Upper lobe of right lung (tissue), 1 donor: ENCODE data around the gene SIRPG. TPM values are rescaled to one million over a fixed set of nuclear protein-coding genes. Genes with fewer than 3 reads are reported as not detected.
A peak's percentile ranks its signal among the peaks of the same experiment; 100 is the strongest.

ENCODE experiments used
- ATAC-seq: fragments of 200-7000 bp; cut with Tn5 transposase; one replicate; pipeline ENCODE4 v1.9.1; 2020; ENCODE audit warnings: mild to moderate bottlenecking, moderate library complexity
- DNase-seq: peaks from one replicate; pipeline ENCODE4 v3.0.0-alpha.2; 2020
- H3K27ac ChIP-seq: fragments of 200-600 bp; one replicate; pipeline ENCODE4 v1.8.0; 2022
- H3K27me3 ChIP-seq: fragments of 200-600 bp; one replicate; pipeline ENCODE4 v1.8.0; 2022; ENCODE audit warnings: mild to moderate bottlenecking
- H3K36me3 ChIP-seq: fragments of 200-600 bp; one replicate; pipeline ENCODE4 v1.8.0; 2022
- H3K4me1 ChIP-seq: fragments of 200-600 bp; one replicate; pipeline ENCODE4 v1.8.0; 2022
- H3K4me3 ChIP-seq: fragments of 200-600 bp; one replicate; pipeline ENCODE4 v1.8.0; 2022; ENCODE audit warnings: mild to moderate bottlenecking
- H3K9me3 ChIP-seq: fragments of 200-600 bp; one replicate; pipeline ENCODE4 v1.8.0; 2022
- CTCF ChIP-seq: fragments of 200-600 bp; IDR thresholded peaks from one replicate; pipeline ENCODE4 v1.8.0; 2022; ENCODE audit warnings: antibody characterized with exemption
- intact Hi-C: fragments of 100-400 bp; cut with DNase I; formaldehyde crosslinking; loops from one replicate; pipeline ENCODE4 v1.11.0; 2022
- total RNA-seq: library from RNA; stranded (reverse); fragmentation: NEBNext Ultra II Directional; extraction: Animal tissue kit (Norgen Biotek cat#: 25700); gene quantifications from one replicate; pipeline ENCODE4 v1.2.1, GENCODE V29; 2021
- donor health status: DM: no; HTN: yes; CAD: no; lungs with severe emphysema.

SIRPG gene
- total RNA-seq, 1 donor from 2014 or later, result 0.81 TPM

- ATAC-seq, result no peak
- Histone ChIP-seq H3K27ac (no peak overlapping the region), H3K9me3 (no peaks in the 10 kb centered on the region), H3K4me3 (no peak overlapping the region), H3K4me1 (no peaks in the 10 kb centered on the region), H3K27me3 (no peaks in the 10 kb centered on the region), H3K36me3 (no peaks in the 10 kb centered on the region)
- intact Hi-C loops, result no loop called here
- TF ChIP-seq CTCF, result no peak
- DNase-seq, result no peak
Observed at GRCh38 chr20:1697592-1697991, 40.0 kb upstream of the SIRPG start.

DNA sequence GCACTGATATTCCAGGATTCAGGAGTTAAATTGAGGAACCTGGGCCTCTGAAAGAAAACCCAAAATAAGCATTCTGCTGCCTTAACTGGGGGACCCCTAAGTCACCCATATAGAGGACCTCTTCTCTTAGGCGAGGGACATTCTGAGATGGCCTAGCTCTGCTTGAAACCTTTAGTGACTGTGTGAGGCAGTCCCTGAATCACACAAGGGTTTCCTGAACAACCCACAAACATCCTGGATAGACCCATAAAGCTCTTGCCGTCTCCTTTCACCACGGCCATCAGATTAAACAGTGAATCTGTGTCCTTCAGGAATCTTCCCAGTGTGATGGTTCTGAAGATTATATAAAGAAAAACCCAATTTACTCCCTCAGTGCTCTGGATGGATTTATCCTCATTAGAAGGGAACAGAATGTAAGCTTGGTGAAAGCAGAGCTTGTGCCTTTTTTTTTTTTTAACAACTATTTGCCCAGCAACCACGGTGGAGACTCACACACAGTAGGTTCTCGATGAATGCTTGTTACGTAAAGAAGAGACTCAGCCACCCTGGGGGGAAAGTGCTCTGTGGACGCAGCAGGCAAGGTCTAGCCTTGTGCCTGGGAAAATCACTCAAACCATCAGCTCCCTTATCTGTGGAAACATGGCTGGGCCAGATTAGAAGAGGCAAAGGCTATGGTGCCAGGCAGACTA is 39.1 kb upstream of the SIRPG start:
- intact Hi-C loops, result no loop called here
- no peak for DNase-seq
- H3K9me3 ChIP-seq, result no peaks in the 10 kb centered on the region

DNA sequence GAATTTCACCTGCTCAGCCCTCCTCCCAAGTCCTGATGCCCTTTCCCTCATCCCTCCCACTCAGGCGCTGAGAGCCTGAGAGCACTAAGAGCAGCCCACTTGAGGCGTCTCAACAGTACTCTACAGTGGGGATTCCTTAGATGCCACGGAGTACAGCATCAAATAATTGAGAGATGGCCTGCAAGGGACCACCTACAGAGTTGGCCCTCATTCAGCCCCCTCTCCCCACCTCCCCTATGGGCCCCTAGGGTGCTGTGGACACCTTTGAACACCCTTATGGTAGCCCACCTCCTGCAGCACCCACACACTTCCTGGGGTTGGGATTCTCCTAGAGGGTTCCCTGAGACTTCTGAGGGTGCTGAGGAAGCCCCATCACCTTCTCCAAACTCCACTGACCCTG is 37.1 kb upstream of the SIRPG start:
- H3K9me3 ChIP-seq, result no peaks in the 10 kb centered on the region
- ATAC-seq, result peak; percentile 22
- no peak for TF ChIP-seq CTCF
- no peaks in the 10 kb centered on the region for H3K27me3 ChIP-seq
- no peaks in the 10 kb centered on the region for H3K36me3 ChIP-seq
- no peak overlapping the region for H3K4me3 ChIP-seq
- intact Hi-C loops, result no loop called here
- no peak for DNase-seq
- H3K27ac ChIP-seq, result no peak overlapping the region
- H3K4me1 ChIP-seq, result no peaks in the 10 kb centered on the region

More for the DNA sequence above, 39.1 kb upstream of the SIRPG start:
- no peak for TF ChIP-seq CTCF
- Histone ChIP-seq H3K4me1 (no peaks in the 10 kb centered on the region), H3K27ac (no peak overlapping the region), H3K27me3 (no peaks in the 10 kb centered on the region), H3K36me3 (no peaks in the 10 kb centered on the region), H3K4me3 (no peak overlapping the region)
- ATAC-seq, result no peak

DNA sequence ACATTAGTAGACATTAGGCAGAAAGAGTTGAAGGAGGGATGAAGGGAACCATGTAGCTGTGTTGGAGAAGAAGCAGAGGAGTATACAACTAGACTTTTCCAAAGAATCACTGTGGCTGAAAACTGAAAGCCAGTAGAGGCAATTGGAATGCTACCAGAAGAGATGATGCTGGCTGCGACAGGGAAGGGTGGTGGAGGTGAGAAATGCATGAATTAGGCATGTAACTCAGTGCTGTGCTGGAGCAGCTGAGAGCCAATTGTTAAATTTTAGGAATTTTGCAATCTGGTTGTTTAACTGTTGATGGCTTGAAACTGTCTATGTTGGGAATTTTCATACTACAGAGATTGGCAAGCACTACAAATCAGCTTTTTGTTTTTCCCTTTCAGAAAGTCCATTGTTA is 35.8 kb upstream of the SIRPG start:
- H3K4me1 ChIP-seq, result no peaks in the 10 kb centered on the region
- H3K9me3 ChIP-seq, result no peaks in the 10 kb centered on the region
- intact Hi-C loops, result no loop called here
- no peaks in the 10 kb centered on the region for H3K27me3 ChIP-seq
- no peak for TF ChIP-seq CTCF
- H3K4me3 ChIP-seq, result no peak overlapping the region
- H3K36me3 ChIP-seq, result no peaks in the 10 kb centered on the region
- H3K27ac ChIP-seq, result no peak overlapping the region
- DNase-seq, result no peak
- ATAC-seq, result no peak

DNA sequence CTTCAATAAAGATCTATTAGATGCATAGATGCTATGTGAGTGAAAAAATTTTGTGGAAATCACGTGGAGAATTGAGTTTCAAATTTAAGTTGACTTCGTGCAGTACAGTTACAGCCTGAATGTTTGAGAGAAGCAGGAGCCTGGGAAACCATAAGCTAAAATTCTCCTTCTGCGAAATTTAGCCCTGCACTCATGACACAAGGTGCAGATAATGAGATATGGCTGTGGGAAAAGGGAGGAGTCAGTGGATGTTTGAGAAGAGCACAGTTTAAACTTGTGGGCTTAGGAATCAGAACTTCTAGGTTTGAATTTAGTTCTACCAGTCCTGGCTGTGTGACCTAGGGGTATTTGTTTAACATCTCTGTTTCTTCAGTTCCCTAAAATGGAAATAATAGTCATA is 32.1 kb upstream of the SIRPG start:
- intact Hi-C loops, result no loop called here
- Histone ChIP-seq H3K36me3 (no peaks in the 10 kb centered on the region), H3K9me3 (no peaks in the 10 kb centered on the region), H3K4me3 (no peak overlapping the region), H3K4me1 (no peaks in the 10 kb centered on the region), H3K27ac (no peak overlapping the region), H3K27me3 (no peaks in the 10 kb centered on the region)
- ATAC-seq (no peak), DNase-seq (no peak)
- no peak for TF ChIP-seq CTCF
